Activated CD8-positive, alpha-beta memory T cell treated with anti-CD3 and anti-CD28 coated beads for 1 hour (primary cell): ENCODE measurements around the gene PRH2.

ENCODE experiments used
- DNase-seq, 2 donors: peaks; one replicate each; pipeline ENCODE4 v3.0.0-alpha.2; 2020; ENCODE audit warnings: low read depth in 1 of 2; ENCODE audit errors: extremely low read depth in 1 of 2

The PRH2 gene

DNA sequence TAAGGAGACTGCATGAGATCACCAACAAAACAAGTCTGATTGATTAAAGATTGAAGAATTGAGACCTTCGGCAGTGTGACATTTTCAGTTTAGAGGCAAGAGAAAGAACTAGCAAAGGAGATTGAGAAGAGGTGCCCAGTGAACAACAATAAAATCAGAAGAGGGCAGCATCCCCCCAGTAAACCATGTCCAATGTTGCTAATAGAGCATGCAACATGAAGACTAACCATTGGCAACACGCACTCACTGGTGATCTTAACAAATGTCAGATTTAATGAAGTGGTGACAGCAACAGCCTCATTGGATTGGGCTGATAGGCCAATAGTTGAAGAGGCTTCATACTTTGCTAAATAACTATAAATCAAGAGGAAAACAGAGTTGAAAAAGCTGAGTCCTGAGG is 30.8 kb downstream of the PRH2 start:
- DNase-seq, result no peak

DNA sequence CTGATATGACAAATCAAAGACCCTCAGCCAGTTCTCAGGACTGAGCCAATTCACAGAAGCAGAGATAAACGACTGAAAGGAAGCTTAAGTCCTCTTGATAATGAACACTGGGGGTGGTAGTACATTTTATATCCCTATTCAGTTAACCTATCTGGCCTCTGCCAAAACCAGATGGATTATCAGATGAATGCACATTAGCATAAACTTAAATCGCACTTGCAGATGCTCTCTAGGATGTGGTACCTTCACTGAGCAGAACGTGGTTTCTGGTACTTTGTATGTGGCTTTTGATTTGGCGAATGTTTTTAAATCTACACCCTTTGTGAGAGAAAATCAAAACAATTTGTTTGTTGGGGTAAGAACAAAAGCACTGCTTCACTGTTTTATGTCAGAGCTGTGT is 31.2 kb downstream of the PRH2 start:
- DNase-seq, result no peak

DNA sequence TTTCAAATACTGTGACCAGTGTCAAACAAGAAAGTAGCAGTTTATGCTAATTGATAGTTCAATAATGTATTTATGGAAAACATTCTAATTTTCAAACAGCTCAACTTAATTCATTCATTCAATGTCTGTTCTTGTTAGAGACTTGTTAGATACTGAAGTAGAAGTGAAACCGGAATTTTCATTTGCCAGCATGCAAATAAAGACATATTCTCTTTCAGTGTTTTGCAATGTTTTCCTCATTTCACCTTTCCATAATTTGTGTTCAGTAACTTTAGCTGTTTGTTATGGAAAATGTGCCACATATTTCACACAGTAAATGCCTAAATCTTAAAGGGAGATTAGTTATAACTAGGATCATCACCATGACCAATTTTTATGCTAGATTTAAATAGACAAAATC is 36.4 kb downstream of the PRH2 start:
- no peak for DNase-seq

DNA sequence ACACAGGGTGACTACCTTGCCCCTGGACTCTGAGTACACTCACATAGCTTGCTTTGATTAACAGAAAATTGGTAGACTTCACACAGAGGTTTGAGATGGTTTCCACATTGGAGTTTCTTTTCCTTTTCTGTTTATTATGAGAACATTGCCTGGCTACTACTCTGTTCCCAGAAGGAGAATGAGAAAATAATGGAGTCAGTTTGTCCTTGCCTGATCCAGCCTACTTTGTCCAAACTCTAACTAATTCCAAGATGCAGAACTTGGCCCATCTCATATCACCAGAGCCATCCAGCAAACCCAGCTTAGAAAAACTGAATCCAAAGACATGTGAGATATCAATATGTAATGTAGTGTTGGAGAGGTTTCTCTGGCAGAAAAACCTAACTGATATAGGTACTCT is 37.3 kb downstream of the PRH2 start:
- no peak for DNase-seq

DNA sequence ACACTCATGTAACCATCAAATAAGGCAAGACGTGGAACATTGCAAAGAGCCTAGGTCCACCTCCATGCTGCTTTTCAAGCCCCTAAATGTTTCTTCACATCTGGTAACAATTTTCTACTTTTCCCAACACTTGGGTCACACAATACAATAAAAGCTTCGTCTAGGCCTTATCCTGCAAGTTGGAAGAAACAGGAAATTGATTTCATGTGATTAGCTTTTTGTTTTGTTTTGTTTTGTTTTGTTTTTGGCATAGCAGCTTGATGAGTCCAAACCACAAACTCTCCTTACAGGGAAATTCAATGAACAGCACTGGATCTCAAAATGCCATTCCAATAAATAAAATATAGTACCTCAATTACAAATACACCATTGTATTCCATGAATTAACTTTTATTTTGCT is 38.4 kb downstream of the PRH2 start:
- no peak for DNase-seq

DNA sequence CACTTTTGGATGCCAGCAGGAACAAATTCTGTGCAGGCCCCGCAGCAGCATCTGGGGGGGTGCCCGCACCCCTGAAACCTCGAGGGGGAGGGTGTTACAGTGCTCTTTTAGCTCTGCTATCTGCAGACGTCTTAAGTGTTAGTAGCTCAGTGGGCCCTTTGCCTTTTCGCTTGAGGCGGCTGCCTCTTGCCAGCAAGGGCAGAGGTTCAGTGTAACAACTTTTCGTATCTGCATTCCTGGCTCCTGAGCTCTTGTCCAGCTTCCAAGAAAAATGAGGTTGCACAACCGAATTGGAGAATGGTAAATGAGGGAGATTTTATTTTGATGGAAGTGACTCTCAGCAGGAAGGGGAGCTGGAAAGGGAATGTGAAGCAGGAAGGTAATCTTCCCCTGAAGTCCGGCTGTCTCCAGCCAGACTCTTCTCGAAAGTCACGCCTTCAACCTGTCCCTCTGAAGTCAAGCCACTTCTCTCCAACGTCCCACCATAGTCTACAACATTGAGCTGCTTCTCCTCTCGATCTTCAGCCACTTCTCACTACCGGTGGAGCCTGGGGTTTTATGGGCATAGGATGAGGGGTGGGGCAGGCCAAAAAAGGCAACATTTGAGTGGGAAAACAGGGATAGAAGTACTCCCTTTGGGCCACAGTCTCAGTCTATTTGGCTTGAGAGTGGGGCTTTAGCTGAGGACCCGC is 39.9 kb downstream of the PRH2 start:
- DNase-seq, result no peak

DNA sequence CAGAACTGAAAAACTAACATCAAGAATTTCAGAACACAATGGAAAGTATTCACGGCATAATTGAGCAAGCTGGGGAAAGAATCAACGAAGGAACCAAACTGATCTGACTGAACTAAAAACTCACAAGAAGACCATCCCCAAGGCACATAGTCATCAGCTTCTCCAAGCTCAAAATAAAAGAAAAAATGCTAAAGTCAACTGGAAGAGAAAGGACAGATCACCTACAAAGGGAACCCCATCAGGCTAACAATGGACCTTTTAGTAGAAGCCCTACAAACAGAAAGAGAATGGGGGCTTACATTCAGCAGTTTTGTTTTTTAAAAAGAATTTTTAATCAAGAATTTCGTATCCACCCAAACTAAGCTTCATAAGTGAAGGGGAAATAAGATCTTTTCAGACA is 45.9 kb downstream of the PRH2 start:
- DNase-seq, result no peak

DNA sequence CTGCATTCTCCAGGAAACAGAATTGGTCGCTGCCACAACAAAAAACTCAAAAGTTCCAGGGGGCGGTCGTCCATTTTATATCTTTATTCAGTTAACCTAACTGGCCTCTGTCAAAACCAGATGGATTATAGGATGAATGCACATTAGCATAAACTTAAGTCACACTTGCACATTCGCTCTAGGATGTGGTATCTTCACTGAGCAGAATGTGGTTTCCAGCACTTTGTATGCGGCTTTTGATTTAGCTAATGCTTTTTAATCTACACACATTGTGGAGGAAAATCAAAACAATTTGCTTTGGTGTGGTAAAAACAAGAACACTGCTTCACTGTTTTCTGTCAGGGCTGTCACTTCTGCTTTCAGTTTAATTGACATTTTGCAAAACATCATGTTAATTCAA is 53.2 kb downstream of the PRH2 start:
- DNase-seq, result no peak
